ENCODE data around the gene HECA. TPM values are rescaled to one million over a fixed set of nuclear protein-coding genes. Genes with fewer than 3 reads are reported as not detected.
"Not testable (repeated sequence)": the region's sequence is repeated elsewhere in the genome, so short reads cannot be mapped to it uniquely, and the experiment has no call there.

The HECA gene
- total RNA-seq, 1 experiment from 2014 or later: 10.7 TPM

DNA sequence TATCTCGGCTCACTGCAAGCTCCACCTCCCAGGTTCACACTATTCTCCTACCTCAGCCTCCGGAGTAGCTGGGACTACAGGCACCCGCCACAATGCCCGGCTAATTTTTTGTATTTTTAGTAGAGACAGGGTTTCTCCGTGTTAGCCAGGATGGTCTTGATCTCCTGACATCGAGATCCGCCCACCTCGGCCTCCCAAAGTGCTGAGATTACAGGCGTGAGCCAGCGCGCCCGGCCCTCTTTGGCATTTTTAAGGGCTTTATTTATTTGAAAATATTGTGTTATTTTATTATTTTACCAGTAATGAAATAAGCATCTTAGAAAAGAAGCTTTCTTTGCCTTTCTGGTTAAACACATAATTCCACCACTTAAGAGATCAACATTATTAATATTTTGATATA is 6.0 kb downstream of the HECA start:
- H2AFZ ChIP-seq (ENCODE audit: low read depth, low read length, poor library complexity, severe bottlenecking); H4K20me1 ChIP-seq (ENCODE audit: insufficient read depth); CTCF ChIA-PET; ATAC-seq; RAD21 ChIA-PET (ENCODE audit: low non-redundant PET in 1 of 2, low total read pairs in 2 of 2, uncharacterized antibody in 2 of 2, unreplicated experiment in 2 of 2); H3K4me3 ChIP-seq (replicated peaks in 1 of 2; ENCODE audit: low read depth in 1 of 2, low read length in 2 of 2); H3K4me1 ChIP-seq (ENCODE audit: control insufficient read depth in 1 of 2, insufficient read depth in 2 of 2, low read length in 2 of 2); H3K79me2 ChIP-seq (ENCODE audit: insufficient read depth, low read length); H3K9ac ChIP-seq (ENCODE audit: low read length); H3K27me3 ChIP-seq (ENCODE audit: insufficient read depth, low read length); BruUV-seq (replicated peaks); H3K4me2 ChIP-seq (ENCODE audit: low read length); H3K36me3 ChIP-seq (ENCODE audit: control insufficient read depth in 1 of 2, insufficient read depth in 2 of 2, low read length in 2 of 2); DNase-seq (ENCODE audit: low read depth, low spot score); POLR2A ChIA-PET; H3K27ac ChIP-seq (ENCODE audit: low read depth, low read length); H3K9me2 ChIP-seq (ENCODE audit: insufficient read depth); intact Hi-C loops (cut with micrococcal nuclease); H3K9me3 ChIP-seq (ENCODE audit: control insufficient read depth in 1 of 2, insufficient read depth in 1 of 2, low read depth in 1 of 2, low read length in 2 of 2): not testable (repeated sequence)

DNA sequence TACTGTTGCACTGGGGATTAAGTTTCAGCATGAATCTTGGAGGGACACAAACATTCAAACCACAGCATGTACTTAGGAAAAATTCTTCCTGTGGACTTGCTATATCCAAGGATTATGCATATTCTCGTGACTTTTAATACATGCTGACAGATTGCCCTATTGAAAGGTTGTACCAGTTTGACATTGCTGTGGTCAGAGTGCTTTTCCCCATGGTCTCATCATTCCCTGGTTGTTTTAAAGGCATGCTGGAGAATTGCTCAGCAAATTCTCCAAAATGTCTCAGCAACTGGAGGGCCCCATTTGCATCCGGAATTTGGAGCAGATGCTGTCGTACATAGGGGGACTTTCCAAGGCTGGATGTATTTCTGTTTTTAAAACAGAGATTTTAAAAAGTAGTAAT is 7.4 kb downstream of the HECA start:
- Histone ChIP-seq H3K9me2 (ENCODE audit: insufficient read depth) (no peaks in the 10 kb centered on the region), H3K79me2 (ENCODE audit: insufficient read depth, low read length) (no peaks in the 10 kb centered on the region), H3K4me1 (ENCODE audit: control insufficient read depth in 1 of 2, insufficient read depth in 2 of 2, low read length in 2 of 2) (no peaks in the 10 kb centered on the region), H2AFZ (ENCODE audit: low read depth, low read length, poor library complexity, severe bottlenecking) (no peak overlapping the region), H3K9me3 (ENCODE audit: control insufficient read depth in 1 of 2, insufficient read depth in 1 of 2, low read depth in 1 of 2, low read length in 2 of 2) (no peaks in the 10 kb centered on the region), H3K36me3 (ENCODE audit: control insufficient read depth in 1 of 2, insufficient read depth in 2 of 2, low read length in 2 of 2) (no peaks in the 10 kb centered on the region), H3K4me2 (ENCODE audit: low read length) (no peak overlapping the region), H3K27me3 (ENCODE audit: insufficient read depth, low read length) (no peaks in the 10 kb centered on the region), H3K4me3 (replicated peaks in 1 of 2; ENCODE audit: low read depth in 1 of 2, low read length in 2 of 2) (no peak overlapping the region), H3K27ac (ENCODE audit: low read depth, low read length) (no peak overlapping the region), H3K9ac (ENCODE audit: low read length) (no peak overlapping the region), H4K20me1 (ENCODE audit: insufficient read depth) (no peaks in the 10 kb centered on the region)
- intact Hi-C loops (cut with micrococcal nuclease): no loop called here
- POLR2A ChIA-PET: interaction anchor here (0.7 kb wide), 1 partner anchor 27 kb away, joined by 3 read pairs; no protein-coding TSS in a partner anchor
- ATAC-seq (no peak), DNase-seq (ENCODE audit: low read depth, low spot score) (no peak)
- TF ChIP-seq, protein P1, sequence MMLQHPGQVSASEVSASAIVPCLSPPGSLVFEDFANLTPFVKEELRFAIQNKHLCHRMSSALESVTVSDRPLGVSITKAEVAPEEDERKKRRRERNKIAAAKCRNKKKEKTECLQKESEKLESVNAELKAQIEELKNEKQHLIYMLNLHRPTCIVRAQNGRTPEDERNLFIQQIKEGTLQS (IDR thresholded peaks at IDR 0.05): no peak
- no peak for TF ChIP-seq EZH2 (IDR thresholded peaks at IDR 0.05)
- CTCF ChIA-PET: no interaction called here
- BruUV-seq (replicated peaks): no TSS peak
- RAD21 ChIA-PET (ENCODE audit: low non-redundant PET in 1 of 2, low total read pairs in 2 of 2, uncharacterized antibody in 2 of 2, unreplicated experiment in 2 of 2): no interaction called here

DNA sequence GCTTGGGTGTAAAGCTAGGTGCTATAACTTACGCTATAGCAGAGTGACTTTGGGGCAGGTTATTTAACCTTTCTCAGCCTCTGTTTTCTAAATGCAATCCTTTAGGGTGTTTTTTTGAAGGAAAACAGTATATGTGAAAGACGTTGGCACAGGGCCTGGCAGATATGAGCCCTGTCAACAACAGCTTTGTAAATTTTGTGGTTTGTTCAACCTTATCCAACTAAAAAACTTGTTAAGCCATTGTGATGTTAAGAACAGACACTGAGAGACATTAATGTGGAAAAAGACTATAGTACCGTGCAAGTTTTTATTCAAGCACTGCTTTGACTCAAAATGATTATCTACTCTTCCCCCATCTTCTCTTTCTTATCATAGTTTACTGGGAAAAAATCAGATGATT is 8.2 kb downstream of the HECA start:
- CTCF ChIA-PET: no interaction called here
- Histone ChIP-seq H3K9me3 (ENCODE audit: control insufficient read depth in 1 of 2, insufficient read depth in 1 of 2, low read depth in 1 of 2, low read length in 2 of 2) (no peaks in the 10 kb centered on the region), H3K79me2 (ENCODE audit: insufficient read depth, low read length) (no peaks in the 10 kb centered on the region), H2AFZ (ENCODE audit: low read depth, low read length, poor library complexity, severe bottlenecking) (no peak overlapping the region), H3K9ac (ENCODE audit: low read length) (no peak overlapping the region), H3K4me1 (ENCODE audit: control insufficient read depth in 1 of 2, insufficient read depth in 2 of 2, low read length in 2 of 2) (no peaks in the 10 kb centered on the region), H3K9me2 (ENCODE audit: insufficient read depth) (no peaks in the 10 kb centered on the region), H3K4me2 (ENCODE audit: low read length) (no peak overlapping the region), H3K27ac (ENCODE audit: low read depth, low read length) (no peak overlapping the region), H3K4me3 (replicated peaks in 1 of 2; ENCODE audit: low read depth in 1 of 2, low read length in 2 of 2) (no peak overlapping the region), H3K36me3 (ENCODE audit: control insufficient read depth in 1 of 2, insufficient read depth in 2 of 2, low read length in 2 of 2) (no peaks in the 10 kb centered on the region), H4K20me1 (ENCODE audit: insufficient read depth) (no peaks in the 10 kb centered on the region), H3K27me3 (ENCODE audit: insufficient read depth, low read length) (no peaks in the 10 kb centered on the region)
- ATAC-seq (no peak), DNase-seq (ENCODE audit: low read depth, low spot score) (no peak)
- RAD21 ChIA-PET (ENCODE audit: low non-redundant PET in 1 of 2, low total read pairs in 2 of 2, uncharacterized antibody in 2 of 2, unreplicated experiment in 2 of 2): interaction anchor here in 1 of 2 experiments (0.7 kb wide), 1 partner anchor 208 kb away, joined by 3 read pairs; no protein-coding TSS in a partner anchor
- TF ChIP-seq TCF7L2 (IDR thresholded peaks at IDR 0.05; ENCODE audit: borderline replicate concordance, extremely low read depth, insufficient read depth, insufficient read length) (no peak), EGR1 (IDR thresholded peaks at IDR 0.05; ENCODE audit: low read depth) (no peak), POLR2A (IDR thresholded peaks at IDR 0.05; ENCODE audit: borderline replicate concordance, extremely low read depth, insufficient read depth, insufficient read length) (no peak)
- TF ChIP-seq, protein P2, sequence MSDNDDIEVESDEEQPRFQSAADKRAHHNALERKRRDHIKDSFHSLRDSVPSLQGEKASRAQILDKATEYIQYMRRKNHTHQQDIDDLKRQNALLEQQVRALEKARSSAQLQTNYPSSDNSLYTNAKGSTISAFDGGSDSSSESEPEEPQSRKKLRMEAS (IDR thresholded peaks at IDR 0.05): no peak
- TF ChIP-seq, protein P1 (IDR thresholded peaks at IDR 0.05): no peak
- TF ChIP-seq, protein P3, sequence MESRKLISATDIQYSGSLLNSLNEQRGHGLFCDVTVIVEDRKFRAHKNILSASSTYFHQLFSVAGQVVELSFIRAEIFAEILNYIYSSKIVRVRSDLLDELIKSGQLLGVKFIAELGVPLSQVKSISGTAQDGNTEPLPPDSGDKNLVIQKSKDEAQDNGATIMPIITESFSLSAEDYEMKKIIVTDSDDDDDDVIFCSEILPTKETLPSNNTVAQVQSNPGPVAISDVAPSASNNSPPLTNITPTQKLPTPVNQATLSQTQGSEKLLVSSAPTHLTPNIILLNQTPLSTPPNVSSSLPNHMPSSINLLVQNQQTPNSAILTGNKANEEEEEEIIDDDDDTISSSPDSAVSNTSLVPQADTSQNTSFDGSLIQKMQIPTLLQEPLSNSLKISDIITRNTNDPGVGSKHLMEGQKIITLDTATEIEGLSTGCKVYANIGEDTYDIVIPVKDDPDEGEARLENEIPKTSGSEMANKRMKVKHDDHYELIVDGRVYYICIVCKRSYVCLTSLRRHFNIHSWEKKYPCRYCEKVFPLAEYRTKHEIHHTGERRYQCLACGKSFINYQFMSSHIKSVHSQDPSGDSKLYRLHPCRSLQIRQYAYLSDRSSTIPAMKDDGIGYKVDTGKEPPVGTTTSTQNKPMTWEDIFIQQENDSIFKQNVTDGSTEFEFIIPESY (IDR thresholded peaks at IDR 0.05; ENCODE audit: extremely low read depth, insufficient replicate concordance, low read length): no peak
- TF ChIP-seq, protein P4, sequence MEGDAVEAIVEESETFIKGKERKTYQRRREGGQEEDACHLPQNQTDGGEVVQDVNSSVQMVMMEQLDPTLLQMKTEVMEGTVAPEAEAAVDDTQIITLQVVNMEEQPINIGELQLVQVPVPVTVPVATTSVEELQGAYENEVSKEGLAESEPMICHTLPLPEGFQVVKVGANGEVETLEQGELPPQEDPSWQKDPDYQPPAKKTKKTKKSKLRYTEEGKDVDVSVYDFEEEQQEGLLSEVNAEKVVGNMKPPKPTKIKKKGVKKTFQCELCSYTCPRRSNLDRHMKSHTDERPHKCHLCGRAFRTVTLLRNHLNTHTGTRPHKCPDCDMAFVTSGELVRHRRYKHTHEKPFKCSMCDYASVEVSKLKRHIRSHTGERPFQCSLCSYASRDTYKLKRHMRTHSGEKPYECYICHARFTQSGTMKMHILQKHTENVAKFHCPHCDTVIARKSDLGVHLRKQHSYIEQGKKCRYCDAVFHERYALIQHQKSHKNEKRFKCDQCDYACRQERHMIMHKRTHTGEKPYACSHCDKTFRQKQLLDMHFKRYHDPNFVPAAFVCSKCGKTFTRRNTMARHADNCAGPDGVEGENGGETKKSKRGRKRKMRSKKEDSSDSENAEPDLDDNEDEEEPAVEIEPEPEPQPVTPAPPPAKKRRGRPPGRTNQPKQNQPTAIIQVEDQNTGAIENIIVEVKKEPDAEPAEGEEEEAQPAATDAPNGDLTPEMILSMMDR (IDR thresholded peaks at IDR 0.05 in 2 of 3, conservative IDR thresholded peaks at IDR 0.05 in 1 of 3; ENCODE audit: borderline replicate concordance in 1 of 3, insufficient read depth in 1 of 3, low read depth in 2 of 3, low read length in 2 of 3): no peak
- no TSS peak for BruUV-seq (replicated peaks)
- POLR2A ChIA-PET: no interaction called here
- intact Hi-C loops (cut with micrococcal nuclease): no loop called here

All from HCT116 (cell line).